ENCODE measurements around the gene DDAH2. TPM values are rescaled to one million over a fixed set of nuclear protein-coding genes. Genes with fewer than 3 reads are reported as not detected.

The DDAH2 gene
- total RNA-seq, 1 donor from 2014 or later = 145 TPM

GRCh38 chr6:31776485-31776988 lies 47.4 kb upstream of the DDAH2 start:
- TF ChIP-seq, protein P1, sequence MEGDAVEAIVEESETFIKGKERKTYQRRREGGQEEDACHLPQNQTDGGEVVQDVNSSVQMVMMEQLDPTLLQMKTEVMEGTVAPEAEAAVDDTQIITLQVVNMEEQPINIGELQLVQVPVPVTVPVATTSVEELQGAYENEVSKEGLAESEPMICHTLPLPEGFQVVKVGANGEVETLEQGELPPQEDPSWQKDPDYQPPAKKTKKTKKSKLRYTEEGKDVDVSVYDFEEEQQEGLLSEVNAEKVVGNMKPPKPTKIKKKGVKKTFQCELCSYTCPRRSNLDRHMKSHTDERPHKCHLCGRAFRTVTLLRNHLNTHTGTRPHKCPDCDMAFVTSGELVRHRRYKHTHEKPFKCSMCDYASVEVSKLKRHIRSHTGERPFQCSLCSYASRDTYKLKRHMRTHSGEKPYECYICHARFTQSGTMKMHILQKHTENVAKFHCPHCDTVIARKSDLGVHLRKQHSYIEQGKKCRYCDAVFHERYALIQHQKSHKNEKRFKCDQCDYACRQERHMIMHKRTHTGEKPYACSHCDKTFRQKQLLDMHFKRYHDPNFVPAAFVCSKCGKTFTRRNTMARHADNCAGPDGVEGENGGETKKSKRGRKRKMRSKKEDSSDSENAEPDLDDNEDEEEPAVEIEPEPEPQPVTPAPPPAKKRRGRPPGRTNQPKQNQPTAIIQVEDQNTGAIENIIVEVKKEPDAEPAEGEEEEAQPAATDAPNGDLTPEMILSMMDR (IDR thresholded peaks at IDR 0.05; ENCODE audit: unreplicated experiment) = no peak
- no peaks in the 10 kb centered on the region for H3K9me3 Mint-ChIP-seq (ENCODE audit: unreplicated experiment)
- H3K4me1 Mint-ChIP-seq (ENCODE audit: unreplicated experiment) = no peaks in the 10 kb centered on the region
- H3K4me3 Mint-ChIP-seq (ENCODE audit: unreplicated experiment) = no peak overlapping the region
- no peaks in the 10 kb centered on the region for H3K36me3 Mint-ChIP-seq (ENCODE audit: low read depth, unreplicated experiment)
- DNase-seq (ENCODE audit: low spot score) = no peak
- peaks cover 2% of the 10 kb centered on the region for H3K27me3 Mint-ChIP-seq (ENCODE audit: unreplicated experiment)
- H3K27ac Mint-ChIP-seq (ENCODE audit: unreplicated experiment) = no peak overlapping the region

DNA sequence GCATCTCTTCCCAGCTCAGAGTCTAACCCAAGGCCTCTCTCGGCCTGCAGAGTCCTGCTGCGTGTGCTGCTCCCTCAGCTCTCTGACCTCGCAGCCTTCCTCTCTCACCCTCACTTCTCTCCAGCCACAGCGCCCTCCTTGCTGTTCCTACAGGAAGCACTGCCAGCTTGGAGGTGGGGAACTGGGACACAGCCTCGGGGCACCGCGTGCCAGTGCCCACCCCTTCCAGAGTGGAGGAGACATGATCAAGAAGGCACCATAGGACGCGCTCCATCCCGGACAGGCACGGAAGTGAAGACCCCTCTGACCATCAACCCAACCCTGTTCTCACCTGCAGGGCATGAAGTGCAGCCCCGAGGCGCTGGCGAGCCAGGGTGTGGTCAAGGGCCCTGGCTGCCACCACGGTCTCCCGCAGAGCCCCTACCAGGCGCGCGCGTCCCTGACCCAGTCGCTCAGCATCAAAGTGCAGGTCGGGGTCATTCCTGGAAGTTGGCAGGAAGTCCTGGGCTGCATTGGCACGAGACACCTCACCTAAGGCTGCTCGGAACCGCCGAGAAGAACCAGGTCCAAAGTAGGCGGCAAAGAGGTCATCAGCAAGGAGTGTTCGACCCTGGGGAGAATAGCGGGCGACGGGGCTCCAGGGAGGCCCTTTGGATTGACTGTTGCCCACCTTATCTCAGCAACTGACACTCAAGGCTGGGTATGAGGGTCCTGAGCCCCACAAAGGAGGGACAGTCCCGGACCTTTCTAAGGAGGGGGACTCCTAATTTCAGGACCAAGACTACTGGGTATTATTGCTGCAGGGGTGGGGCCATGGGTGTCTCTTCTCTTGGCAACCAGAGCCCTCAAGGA lies 46.8 kb upstream of the DDAH2 start:
- Mint-ChIP-seq H3K27me3 (ENCODE audit: unreplicated experiment) (peaks cover 4% of the 10 kb centered on the region), H3K36me3 (ENCODE audit: low read depth, unreplicated experiment) (no peaks in the 10 kb centered on the region), H3K4me1 (ENCODE audit: unreplicated experiment) (no peaks in the 10 kb centered on the region), H3K4me3 (ENCODE audit: unreplicated experiment) (no peak overlapping the region), H3K27ac (ENCODE audit: unreplicated experiment) (no peak overlapping the region), H3K9me3 (ENCODE audit: unreplicated experiment) (no peaks in the 10 kb centered on the region)
- TF ChIP-seq, protein P1 (IDR thresholded peaks at IDR 0.05; ENCODE audit: unreplicated experiment) = no peak
- DNase-seq (ENCODE audit: low spot score) = no peak

GRCh38 chr6:31775184-31775583 lies 46.1 kb upstream of the DDAH2 start:
- DNase-seq (ENCODE audit: low spot score) = no peak
- Mint-ChIP-seq H3K4me1 (ENCODE audit: unreplicated experiment) (no peaks in the 10 kb centered on the region), H3K36me3 (ENCODE audit: low read depth, unreplicated experiment) (no peaks in the 10 kb centered on the region), H3K4me3 (ENCODE audit: unreplicated experiment) (no peak overlapping the region), H3K27ac (ENCODE audit: unreplicated experiment) (no peak overlapping the region), H3K9me3 (ENCODE audit: unreplicated experiment) (no peaks in the 10 kb centered on the region), H3K27me3 (ENCODE audit: unreplicated experiment) (peaks cover 4% of the 10 kb centered on the region)
- TF ChIP-seq, protein P1 (IDR thresholded peaks at IDR 0.05; ENCODE audit: unreplicated experiment) = no peak

GRCh38 chr6:31771992-31772358 lies 42.9 kb upstream of the DDAH2 start:
- H3K27me3 Mint-ChIP-seq (ENCODE audit: unreplicated experiment) = peaks cover 5% of the 10 kb centered on the region
- DNase-seq (ENCODE audit: low spot score) = no peak

More at GRCh38 chr6:31771992-31772358, 42.9 kb upstream of the DDAH2 start:
- H3K4me1 Mint-ChIP-seq (ENCODE audit: unreplicated experiment) = peaks cover 14% of the 10 kb centered on the region
- peaks cover 3% of the 10 kb centered on the region for H3K36me3 Mint-ChIP-seq (ENCODE audit: low read depth, unreplicated experiment)
- TF ChIP-seq, protein P1 (IDR thresholded peaks at IDR 0.05; ENCODE audit: unreplicated experiment) = no peak
- H3K4me3 Mint-ChIP-seq (ENCODE audit: unreplicated experiment) = no peak overlapping the region
- H3K9me3 Mint-ChIP-seq (ENCODE audit: unreplicated experiment) = no peaks in the 10 kb centered on the region
- H3K27ac Mint-ChIP-seq (ENCODE audit: unreplicated experiment) = no peak overlapping the region
